Prostate gland (tissue), 2 donors: ENCODE results near the gene PRKCSH.

Source experiments
- POLR2A ChIP-seq: fragments of 450-650 bp; IDR thresholded peaks from one replicate; pipeline ENCODE4 v1.6.1; 2016; ENCODE audit warnings: antibody characterized with exemption, mild to moderate bottlenecking
- TF ChIP-seq, protein P1 (sequence below), 4 experiments: fragments of 200-600 bp in 2 of 4; fragments of 450-650 bp in 2 of 4; sonication (generic) in 2 of 4; IDR thresholded peaks; 1 replicate in 3 of 4; 2 replicates in 1 of 4; pipeline ENCODE4 v1.5.1; 2016 to 2019; ENCODE audit warnings: antibody characterized with exemption in 4 of 4, mild to moderate bottlenecking in 2 of 4, moderate library complexity in 2 of 4

DNA sequence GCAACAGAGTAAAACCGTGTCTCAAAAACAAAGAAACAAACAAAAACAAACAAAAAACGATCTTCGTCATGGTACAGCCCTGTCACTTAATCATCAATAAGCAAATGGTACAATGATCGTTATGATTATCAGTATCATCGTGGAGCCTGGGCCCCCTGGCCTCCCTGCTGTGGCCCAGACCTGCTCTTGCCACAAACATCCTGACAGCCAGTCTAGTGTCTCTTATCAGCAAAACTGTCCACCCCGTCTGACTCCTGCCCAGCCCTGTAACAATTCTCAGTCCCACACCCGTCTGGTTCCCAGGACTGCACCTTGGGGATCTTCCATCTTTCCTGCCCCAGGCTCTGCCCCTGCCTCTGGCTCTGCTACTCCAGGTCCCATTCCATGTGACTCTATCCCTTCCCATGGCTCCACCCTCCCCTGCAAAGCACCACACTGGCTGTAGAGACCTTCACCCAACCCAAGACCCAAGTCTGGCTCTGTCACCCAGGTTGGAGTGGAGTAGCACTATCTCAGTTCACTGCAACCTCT is 64.5 kb downstream of the PRKCSH start:
- TF ChIP-seq, protein P1, sequence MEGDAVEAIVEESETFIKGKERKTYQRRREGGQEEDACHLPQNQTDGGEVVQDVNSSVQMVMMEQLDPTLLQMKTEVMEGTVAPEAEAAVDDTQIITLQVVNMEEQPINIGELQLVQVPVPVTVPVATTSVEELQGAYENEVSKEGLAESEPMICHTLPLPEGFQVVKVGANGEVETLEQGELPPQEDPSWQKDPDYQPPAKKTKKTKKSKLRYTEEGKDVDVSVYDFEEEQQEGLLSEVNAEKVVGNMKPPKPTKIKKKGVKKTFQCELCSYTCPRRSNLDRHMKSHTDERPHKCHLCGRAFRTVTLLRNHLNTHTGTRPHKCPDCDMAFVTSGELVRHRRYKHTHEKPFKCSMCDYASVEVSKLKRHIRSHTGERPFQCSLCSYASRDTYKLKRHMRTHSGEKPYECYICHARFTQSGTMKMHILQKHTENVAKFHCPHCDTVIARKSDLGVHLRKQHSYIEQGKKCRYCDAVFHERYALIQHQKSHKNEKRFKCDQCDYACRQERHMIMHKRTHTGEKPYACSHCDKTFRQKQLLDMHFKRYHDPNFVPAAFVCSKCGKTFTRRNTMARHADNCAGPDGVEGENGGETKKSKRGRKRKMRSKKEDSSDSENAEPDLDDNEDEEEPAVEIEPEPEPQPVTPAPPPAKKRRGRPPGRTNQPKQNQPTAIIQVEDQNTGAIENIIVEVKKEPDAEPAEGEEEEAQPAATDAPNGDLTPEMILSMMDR (IDR thresholded peaks at IDR 0.05), result no peak
- TF ChIP-seq POLR2A, result no peak
